Activated CD8-positive, alpha-beta T cell treated with anti-CD3 and anti-CD28 coated beads for 36 hours (primary cell): ENCODE results near the gene SRC. TPM values are rescaled to one million over a fixed set of nuclear protein-coding genes. Genes with fewer than 3 reads are reported as not detected.
A peak's percentile ranks its signal among the peaks of the same experiment; 100 is the strongest.

Source experiments
- ATAC-seq: fragments of 200-7000 bp; cut with Tn5 transposase; one replicate; pipeline ENCODE4 v1.10.0; 2021; ENCODE audit warnings: mild to moderate bottlenecking, moderate library complexity
- CTCF ChIA-PET: fragments of 350-600 bp; sonication (Branson Sonifier 250); formaldehyde crosslinking; loops from one replicate; lab custom pipeline; 2021; ENCODE audit warnings: antibody characterized with exemption; lab: Charles Lee
- POLR2A ChIA-PET: fragments of 350-600 bp; sonication (Branson Sonifier 250); formaldehyde crosslinking; loops from one replicate; lab custom pipeline; 2021; ENCODE audit warnings: antibody characterized with exemption; lab: Charles Lee
- DNase-seq: peaks from one replicate; pipeline ENCODE4 v3.0.0-alpha.2; 2020
- H3K27ac Mint-ChIP-seq: one replicate; pipeline ENCODE4 v1.8.0; 2021; ENCODE audit warnings: mild to moderate bottlenecking, mixed read lengths
- H3K27me3 Mint-ChIP-seq: one replicate; pipeline ENCODE4 v1.8.0; 2021; ENCODE audit warnings: mixed read lengths
- H3K36me3 Mint-ChIP-seq: one replicate; pipeline ENCODE4 v1.8.0; 2021; ENCODE audit warnings: low read depth, mixed read lengths
- H3K4me1 Mint-ChIP-seq: one replicate; pipeline ENCODE4 v1.8.0; 2021; ENCODE audit warnings: low read depth, mixed read lengths
- H3K4me3 Mint-ChIP-seq: one replicate; pipeline ENCODE4 v1.8.0; 2021; ENCODE audit warnings: mild to moderate bottlenecking, moderate library complexity, mixed read lengths
- H3K9me3 Mint-ChIP-seq: one replicate; pipeline ENCODE4 v1.8.0; 2021; ENCODE audit warnings: mixed read lengths
- CTCF ChIP-seq: fragments of 200-600 bp; IDR thresholded peaks from one replicate; pipeline ENCODE4 v1.8.0; 2022; ENCODE audit warnings: antibody characterized with exemption, mild to moderate bottlenecking
- intact Hi-C: fragments of 100-400 bp; cut with micrococcal nuclease; formaldehyde crosslinking; loops from one replicate; pipeline ENCODE4 v1.10.0; 2022
- total RNA-seq, 2 experiments: library from RNA; stranded (reverse); gene quantifications; one replicate each; pipeline ENCODE4 v1.2.3, GENCODE V29; 2021

The SRC gene
- total RNA-seq, 2 experiments from 2014 or later = 0.88 to 2.4 TPM

GRCh38 chr20:37382482-37383120 is 36.7 kb downstream of the SRC start:
- Mint-ChIP-seq H3K9me3 (no peaks in the 10 kb centered on the region), H3K27ac (no peak overlapping the region), H3K27me3 (peaks cover 5% of the 10 kb centered on the region), H3K4me3 (peak overlapping the region; percentile 9), H3K4me1 (peaks cover 12% of the 10 kb centered on the region), H3K36me3 (no peaks in the 10 kb centered on the region)
- ChIA-PET CTCF (no interaction called here), POLR2A (no interaction called here)
- intact Hi-C loops = loop anchor here (5.0 to 10.0 kb wide), 3 partner anchors 115 to 190 kb away; no protein-coding TSS in a partner anchor
- TF ChIP-seq CTCF = no peak
- DNase-seq (no peak), ATAC-seq (no peak)

DNA sequence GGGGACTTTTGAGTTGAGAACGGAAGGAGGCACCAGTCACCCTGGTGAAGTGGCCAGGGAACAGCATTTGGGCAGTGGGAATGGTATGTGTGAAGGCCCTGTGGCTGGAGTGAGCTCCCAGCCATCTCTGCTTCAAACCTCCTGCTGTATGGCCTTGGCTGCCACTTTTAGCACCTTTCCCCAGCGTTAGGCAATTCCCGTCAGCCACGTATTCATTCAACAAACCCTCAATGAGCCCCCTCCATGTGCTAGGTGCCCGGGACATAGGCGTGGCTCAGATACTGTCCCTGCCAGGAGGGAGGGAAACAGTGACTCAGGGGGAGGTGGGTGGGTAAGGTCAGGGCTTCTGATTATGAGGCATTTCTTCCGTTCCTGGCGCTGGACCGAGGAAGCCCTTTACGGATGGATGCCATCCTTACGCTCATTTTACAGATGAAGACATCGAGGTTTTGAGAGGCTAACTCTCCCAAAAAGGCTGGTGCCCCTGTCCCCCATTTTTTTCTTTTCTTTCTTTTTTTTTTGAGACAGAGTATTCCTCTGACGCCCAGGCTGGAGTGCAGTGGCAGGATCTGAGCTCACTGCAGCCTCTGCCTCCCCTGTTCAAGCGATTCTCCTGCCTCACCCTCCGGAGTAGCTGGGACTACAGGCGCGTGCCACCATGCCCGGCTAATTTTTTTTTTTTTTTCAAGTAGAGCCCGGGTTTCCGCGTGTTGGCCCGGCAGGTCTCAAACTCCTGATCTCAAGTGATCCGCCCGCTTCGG is 37.5 kb downstream of the SRC start:
- Mint-ChIP-seq H3K27ac (no peak overlapping the region), H3K36me3 (no peaks in the 10 kb centered on the region), H3K9me3 (no peaks in the 10 kb centered on the region), H3K4me1 (peaks cover 12% of the 10 kb centered on the region), H3K4me3 (peak overlapping the region; percentile 31), H3K27me3 (peaks cover 5% of the 10 kb centered on the region)
- peak; percentile 66 for DNase-seq
- no peak for TF ChIP-seq CTCF
- CTCF ChIA-PET = interaction anchor here (1.1 to 2.1 kb wide), 5 partner anchors 8 to 151 kb away, joined by 3 to 12 read pairs (median 7); no protein-coding TSS in a partner anchor
- peak; percentile 17 for ATAC-seq
- intact Hi-C loops = loop anchor here (5.0 to 10.0 kb wide), 3 partner anchors 116 to 191 kb away; no protein-coding TSS in a partner anchor
- POLR2A ChIA-PET = no interaction called here

DNA sequence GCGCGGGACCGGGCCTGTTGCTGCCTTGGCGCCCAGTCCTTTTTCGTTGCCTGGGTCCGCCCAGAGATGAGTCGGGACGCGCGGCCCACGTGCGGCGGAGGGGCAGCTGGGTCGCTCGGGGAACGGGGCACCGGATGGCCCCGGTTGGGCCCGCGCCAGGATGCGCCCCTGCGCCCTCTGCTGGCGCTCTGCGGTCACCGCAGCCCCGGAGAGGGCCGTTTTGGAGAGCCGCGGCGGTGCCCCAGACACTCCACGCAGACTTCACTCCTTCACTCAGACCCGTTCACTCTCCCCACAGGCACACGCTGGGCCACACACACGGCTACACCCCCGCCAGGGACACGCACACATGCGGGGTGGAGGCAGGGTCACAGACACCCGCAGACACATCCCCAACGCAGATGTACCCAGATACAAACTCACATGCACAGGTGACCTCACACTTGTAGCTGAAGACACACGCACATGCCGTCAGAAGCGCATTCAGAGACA is 38.8 kb downstream of the SRC start:
- peak overlapping the region; percentile 49 for H3K4me3 Mint-ChIP-seq
- peak overlapping the region; percentile 63 for H3K27ac Mint-ChIP-seq
- peaks cover 12% of the 10 kb centered on the region for H3K4me1 Mint-ChIP-seq
- H3K27me3 Mint-ChIP-seq = peaks cover 5% of the 10 kb centered on the region
- intact Hi-C loops = loop anchor here (5.0 to 10.0 kb wide), 3 partner anchors 117 to 192 kb away; no protein-coding TSS in a partner anchor
- H3K36me3 Mint-ChIP-seq = no peaks in the 10 kb centered on the region
- ChIA-PET CTCF (interaction anchor here (0.6 to 2.1 kb wide), 23 partner anchors 10 to 194 kb away, joined by 3 to 28 read pairs (median 3); no protein-coding TSS in a partner anchor), POLR2A (interaction anchor here (0.8 to 1.3 kb wide), 2 partner anchors 22 to 157 kb away, joined by 3 read pairs; no protein-coding TSS in a partner anchor)
- TF ChIP-seq CTCF = peak; percentile 93
- ATAC-seq (peak; percentile 96), DNase-seq (peak; percentile 81)
- H3K9me3 Mint-ChIP-seq = no peaks in the 10 kb centered on the region

DNA sequence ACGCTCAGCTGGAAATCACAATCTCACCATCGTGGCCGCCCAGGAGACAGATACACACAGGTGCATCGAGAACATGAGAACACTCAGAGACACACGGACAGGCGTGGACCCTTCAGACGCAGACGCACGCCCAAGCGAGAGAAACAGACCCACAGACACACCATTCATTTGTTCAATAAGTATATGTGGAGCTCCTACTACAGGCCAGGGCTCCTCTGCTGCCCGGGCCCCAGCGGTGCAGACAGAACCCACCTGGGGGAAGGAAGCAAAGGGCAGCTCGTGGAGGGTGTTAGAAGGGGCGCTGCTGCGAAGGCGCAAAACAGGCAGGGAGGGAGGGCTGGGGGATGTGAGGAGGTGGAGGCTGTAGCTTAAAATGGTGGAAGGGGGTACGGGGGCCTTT is 39.2 kb downstream of the SRC start:
- H3K4me3 Mint-ChIP-seq = peak overlapping the region; percentile 49
- no peak overlapping the region for H3K27ac Mint-ChIP-seq
- intact Hi-C loops = loop anchor here (10.0 kb wide), 1 partner anchor 150 kb away; no protein-coding TSS in a partner anchor
- ChIA-PET CTCF (interaction anchor here (0.6 to 2.1 kb wide), 20 partner anchors 11 to 194 kb away, joined by 3 to 28 read pairs (median 4); no protein-coding TSS in a partner anchor), POLR2A (interaction anchor here (0.6 to 1.3 kb wide), 4 partner anchors 21 to 1144 kb away, joined by 3 read pairs; no protein-coding TSS in a partner anchor)
- H3K36me3 Mint-ChIP-seq = no peaks in the 10 kb centered on the region
- no peak for TF ChIP-seq CTCF
- H3K9me3 Mint-ChIP-seq = no peaks in the 10 kb centered on the region
- DNase-seq (no peak), ATAC-seq (no peak)
- H3K27me3 Mint-ChIP-seq = peaks cover 5% of the 10 kb centered on the region
- peaks cover 12% of the 10 kb centered on the region for H3K4me1 Mint-ChIP-seq
